Measurements from ENCODE around the gene DHRS2. TPM values are rescaled to one million over a fixed set of nuclear protein-coding genes. Genes with fewer than 3 reads are reported as not detected.

DHRS2 gene
- total and polyA plus RNA-seq, 2 of the 13 experiments (the other 11 are each of a cell fraction or from before 2014, with no cell fraction given) = 1,621 to 3,021 TPM

- TF ChIP-seq, protein P1, sequence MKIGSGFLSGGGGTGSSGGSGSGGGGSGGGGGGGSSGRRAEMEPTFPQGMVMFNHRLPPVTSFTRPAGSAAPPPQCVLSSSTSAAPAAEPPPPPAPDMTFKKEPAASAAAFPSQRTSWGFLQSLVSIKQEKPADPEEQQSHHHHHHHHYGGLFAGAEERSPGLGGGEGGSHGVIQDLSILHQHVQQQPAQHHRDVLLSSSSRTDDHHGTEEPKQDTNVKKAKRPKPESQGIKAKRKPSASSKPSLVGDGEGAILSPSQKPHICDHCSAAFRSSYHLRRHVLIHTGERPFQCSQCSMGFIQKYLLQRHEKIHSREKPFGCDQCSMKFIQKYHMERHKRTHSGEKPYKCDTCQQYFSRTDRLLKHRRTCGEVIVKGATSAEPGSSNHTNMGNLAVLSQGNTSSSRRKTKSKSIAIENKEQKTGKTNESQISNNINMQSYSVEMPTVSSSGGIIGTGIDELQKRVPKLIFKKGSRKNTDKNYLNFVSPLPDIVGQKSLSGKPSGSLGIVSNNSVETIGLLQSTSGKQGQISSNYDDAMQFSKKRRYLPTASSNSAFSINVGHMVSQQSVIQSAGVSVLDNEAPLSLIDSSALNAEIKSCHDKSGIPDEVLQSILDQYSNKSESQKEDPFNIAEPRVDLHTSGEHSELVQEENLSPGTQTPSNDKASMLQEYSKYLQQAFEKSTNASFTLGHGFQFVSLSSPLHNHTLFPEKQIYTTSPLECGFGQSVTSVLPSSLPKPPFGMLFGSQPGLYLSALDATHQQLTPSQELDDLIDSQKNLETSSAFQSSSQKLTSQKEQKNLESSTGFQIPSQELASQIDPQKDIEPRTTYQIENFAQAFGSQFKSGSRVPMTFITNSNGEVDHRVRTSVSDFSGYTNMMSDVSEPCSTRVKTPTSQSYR (CRISPR knock-in tag; IDR thresholded peaks at IDR 0.05; ENCODE audit: borderline replicate concordance) = no peak
- TF ChIP-seq ZBTB42 (CRISPR knock-in tag; IDR thresholded peaks at IDR 0.05) (no peak), ZNF143 (CRISPR knock-in tag; IDR thresholded peaks at IDR 0.05) (no peak), IRF9 (CRISPR knock-in tag; IDR thresholded peaks at IDR 0.05; ENCODE audit: borderline replicate concordance) (no peak; the same call in 1 of the 2 replicates), EP300 (IDR thresholded peaks at IDR 0.05; ENCODE audit: low read depth in 2 of 2, low read length in 2 of 2) (no peak), EP300 (CRISPR knock-in tag; IDR thresholded peaks at IDR 0.05; ENCODE audit: borderline replicate concordance) (no peak), POGK (CRISPR knock-in tag; conservative IDR thresholded peaks at IDR 0.05) (no peak), LBX2 (CRISPR knock-in tag; IDR thresholded peaks at IDR 0.05; ENCODE audit: borderline replicate concordance) (0 out of 2 replicates have a peak, but pooled peaks have one; percentile 71), ZNF124 (CRISPR knock-in tag; IDR thresholded peaks at IDR 0.05) (no peak), ZNF678 (CRISPR knock-in tag; IDR thresholded peaks at IDR 0.05) (peak; percentile 69; the same call in 1 of the 2 replicates), SRY (CRISPR knock-in tag; IDR thresholded peaks at IDR 0.05) (no peak), MXD1 (CRISPR knock-in tag; IDR thresholded peaks at IDR 0.05) (no peak), ZNF709 (CRISPR knock-in tag; IDR thresholded peaks at IDR 0.05) (no peak), ZBTB34 (CRISPR knock-in tag; IDR thresholded peaks at IDR 0.05) (0 out of 2 replicates have a peak, but pooled peaks have one; percentile 6), ZNF629 (CRISPR knock-in tag; conservative IDR thresholded peaks at IDR 0.05) (no peak), THAP8 (CRISPR knock-in tag; IDR thresholded peaks at IDR 0.05; ENCODE audit: borderline replicate concordance) (no peak)
- TF ChIP-seq, protein P2, sequence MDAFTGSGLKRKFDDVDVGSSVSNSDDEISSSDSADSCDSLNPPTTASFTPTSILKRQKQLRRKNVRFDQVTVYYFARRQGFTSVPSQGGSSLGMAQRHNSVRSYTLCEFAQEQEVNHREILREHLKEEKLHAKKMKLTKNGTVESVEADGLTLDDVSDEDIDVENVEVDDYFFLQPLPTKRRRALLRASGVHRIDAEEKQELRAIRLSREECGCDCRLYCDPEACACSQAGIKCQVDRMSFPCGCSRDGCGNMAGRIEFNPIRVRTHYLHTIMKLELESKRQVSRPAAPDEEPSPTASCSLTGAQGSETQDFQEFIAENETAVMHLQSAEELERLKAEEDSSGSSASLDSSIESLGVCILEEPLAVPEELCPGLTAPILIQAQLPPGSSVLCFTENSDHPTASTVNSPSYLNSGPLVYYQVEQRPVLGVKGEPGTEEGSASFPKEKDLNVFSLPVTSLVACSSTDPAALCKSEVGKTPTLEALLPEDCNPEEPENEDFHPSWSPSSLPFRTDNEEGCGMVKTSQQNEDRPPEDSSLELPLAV (CRISPR knock-in tag; conservative IDR thresholded peaks at IDR 0.05; ENCODE audit: low read depth) = no peak
Observed at GRCh38 chr14:23632461-23633159, 3.6 kb upstream of the DHRS2 start (continued).

Data from HepG2 (cell line).